Measurements from ENCODE around the gene POP7.
A peak's percentile ranks its signal among the peaks of the same experiment; 100 is the strongest.
"Not testable (repeated sequence)": the region's sequence is repeated elsewhere in the genome, so short reads cannot be mapped to it uniquely, and the experiment has no call there.

The POP7 gene

DNA sequence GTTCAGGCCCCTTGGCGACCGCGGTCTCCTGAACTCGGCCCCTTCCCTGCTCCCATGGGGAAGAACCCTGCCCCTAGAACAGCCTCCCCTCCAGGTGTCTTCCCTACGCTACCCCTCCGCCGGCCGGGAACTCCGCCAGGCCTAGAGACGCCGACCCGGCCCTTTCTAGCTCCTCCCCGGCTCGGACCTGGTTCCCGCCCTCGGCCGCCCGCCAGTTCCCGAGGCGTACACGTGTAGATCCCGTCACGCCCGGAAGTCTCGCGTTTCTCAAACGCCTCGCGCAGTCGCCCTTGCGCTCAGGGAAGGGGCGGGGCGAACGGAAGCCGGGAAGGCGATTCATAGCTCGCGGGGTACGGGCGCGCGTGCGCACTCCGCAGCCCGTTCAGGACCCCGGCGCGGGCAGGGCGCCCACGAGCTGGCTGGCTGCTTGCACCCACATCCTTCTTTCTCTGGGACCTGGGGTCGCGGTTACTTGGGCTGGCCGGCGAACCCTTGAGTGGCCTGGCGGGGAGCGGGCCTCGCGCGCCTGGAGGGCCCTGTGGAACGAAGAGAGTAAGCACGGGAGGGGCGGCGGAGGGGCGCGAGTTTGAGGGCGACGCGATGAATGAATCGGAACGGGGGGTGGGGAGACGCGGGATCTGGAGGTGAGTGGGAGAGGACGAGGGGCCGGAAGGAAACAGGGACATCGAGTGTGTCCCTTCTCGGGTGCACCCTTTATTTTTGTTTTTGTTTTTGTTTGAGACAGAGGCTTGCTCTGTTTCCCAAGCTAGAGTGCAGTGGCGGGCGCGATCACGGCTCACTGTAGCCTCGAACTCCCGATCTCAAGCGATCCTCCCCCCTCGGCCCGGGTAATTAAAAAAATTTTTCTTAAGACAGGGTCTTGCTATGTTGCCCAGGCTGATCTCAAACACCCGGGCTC lies at the start of gene POP7:
TSS of gene POP7 (plus strand) at position 369 of the 919 bp plus-strand sequence. CDS start 710 bp downstream, outside the sequence.
- peak; percentile 98 for DNase-seq

DNA sequence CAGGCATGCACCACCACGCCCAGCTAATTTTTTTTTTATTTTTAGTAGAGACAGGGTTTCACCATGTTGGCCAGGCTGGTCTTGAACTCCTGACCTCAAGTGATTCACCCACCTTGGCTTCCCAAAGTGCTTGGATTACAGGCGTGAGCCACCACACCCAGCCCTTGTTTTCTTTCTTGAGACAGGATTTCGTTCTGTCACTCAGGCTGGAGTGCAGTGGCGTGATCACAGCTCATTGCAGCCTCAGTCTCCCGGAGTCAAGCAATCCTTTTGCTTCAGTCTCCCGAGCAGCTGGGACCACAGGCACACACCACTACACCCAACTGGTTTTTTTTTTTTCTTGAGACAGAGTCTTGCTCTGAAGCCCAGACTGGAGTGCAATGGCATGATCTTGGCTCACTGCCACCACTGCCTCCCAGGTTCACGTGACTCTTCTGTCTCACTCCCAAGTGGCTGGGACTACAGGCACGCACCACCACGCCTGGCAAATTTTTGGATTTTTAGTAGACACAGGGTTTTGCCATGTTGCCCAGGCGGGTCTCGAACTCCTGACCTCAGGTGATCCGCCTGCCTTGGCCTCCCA lies 43.6 kb upstream of the POP7 start:
- not testable (repeated sequence) for DNase-seq

DNA sequence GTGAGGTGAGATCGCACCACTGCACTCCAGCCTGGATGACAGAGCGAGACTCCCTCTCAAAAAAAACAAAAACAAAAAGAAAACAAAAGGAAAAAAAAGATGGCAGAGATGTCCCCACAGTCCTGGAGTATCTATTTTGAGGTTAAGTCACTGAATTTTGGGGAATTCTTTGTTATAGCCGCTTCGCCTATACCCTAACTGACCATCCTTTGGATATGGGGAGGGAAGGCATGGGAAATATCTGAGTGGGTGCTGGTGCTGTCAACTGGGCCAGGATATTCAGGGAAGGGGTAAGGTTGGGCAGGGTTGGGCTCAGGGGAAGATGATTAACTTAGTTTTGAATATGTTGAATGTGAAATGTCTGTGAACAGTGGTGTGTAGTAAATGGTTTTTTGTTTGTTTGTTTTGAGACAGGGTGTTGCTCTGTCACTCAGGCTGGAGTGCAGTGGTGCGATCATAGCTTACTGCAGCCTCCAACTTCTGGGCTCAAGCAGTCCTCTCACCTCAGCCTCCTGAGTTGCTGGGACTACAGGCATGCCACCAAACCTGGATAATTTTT lies 40.7 kb upstream of the POP7 start:
- no peak for DNase-seq

DNA sequence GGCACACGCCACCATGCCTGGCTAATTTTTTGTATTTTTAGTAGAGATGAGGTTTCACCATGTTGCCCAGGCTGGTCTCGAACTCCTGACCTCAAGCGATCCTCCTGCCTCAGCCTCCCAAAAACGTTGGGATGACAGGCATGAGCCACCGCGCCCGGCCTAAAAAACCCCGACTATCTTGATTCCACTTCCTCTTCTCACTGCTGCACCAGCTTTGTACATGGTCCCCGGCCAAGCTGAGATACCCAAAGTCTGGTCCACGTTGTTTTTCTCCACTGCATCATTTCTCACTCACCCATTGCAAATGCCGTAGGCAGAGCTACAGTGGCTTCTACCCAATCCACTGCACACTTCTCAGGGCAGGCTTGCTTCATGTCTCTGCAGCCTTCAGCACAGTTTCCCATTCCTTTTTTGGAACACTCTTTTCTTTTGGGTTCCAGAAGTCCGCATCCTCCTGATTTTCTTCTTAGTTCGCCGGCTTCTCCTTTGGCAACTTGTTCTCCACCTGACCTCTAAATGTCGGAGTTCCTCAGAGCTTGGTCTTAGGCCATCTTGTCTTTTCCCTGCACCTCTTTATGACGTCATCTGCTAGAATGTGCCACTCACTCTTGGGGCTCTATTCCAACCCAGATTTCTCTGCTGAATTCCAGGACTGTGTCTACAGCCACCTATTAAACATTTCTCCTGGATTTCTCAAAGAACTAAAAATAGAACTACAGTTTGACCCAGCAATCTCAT lies 38.4 kb upstream of the POP7 start:
- no peak for DNase-seq

DNA sequence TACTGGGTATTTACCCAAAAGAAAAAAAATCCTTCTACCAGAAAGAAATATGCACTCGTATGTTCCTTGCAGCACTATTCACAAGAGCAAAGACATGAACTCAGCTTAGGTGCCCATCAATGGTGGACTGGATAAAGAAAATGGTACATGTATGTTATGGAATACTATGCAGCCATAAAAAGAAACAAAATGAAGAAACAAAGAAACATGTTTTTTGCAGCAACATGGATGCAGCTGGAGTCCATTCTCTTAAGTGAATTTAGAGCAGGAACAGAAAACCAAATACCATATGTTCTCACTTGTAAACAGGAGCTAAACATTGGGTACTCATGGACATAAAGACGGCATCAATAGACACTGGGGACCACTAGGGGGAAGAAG lies 37.9 kb upstream of the POP7 start:
- no peak for DNase-seq

DNA sequence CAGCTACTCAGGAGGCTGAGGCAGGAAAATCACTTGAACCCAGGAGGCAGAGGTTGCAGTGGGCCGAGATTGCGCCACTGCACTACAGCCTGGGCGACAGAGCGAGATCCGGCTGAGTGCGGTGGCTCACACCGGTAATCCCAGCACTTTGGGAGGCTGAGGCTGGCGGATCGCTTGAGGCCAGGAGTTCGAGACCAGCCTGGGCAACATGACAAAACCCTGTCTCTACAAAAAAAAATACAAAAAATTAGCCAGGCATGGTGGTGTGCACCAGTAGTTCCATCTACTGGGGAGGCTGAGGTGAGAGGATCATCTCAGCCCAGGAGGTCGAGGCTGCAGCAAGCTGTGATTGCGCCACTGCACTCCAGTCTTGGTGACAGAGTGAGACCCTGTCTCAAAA lies 36.8 kb upstream of the POP7 start:
- not testable (repeated sequence) for DNase-seq

DNA sequence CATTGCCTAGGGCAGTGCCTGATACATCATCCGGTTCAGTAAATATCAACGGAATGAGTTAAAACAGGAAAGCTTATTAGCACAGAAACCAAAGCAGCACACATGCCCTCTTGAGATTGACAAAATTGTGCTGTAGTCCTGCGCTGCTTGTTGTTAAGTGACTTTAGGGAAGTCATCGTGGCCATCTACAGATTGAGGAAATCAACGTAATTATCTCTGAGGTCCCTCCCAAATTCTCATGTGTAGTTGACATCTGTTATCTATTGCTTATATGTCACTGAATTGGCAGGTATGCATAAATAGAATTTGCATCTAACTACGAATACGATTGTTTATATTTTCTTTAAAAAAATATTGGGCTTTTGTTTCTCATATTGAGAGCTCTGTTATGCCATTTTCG lies 35.8 kb upstream of the POP7 start:
- DNase-seq = no peak

DNA sequence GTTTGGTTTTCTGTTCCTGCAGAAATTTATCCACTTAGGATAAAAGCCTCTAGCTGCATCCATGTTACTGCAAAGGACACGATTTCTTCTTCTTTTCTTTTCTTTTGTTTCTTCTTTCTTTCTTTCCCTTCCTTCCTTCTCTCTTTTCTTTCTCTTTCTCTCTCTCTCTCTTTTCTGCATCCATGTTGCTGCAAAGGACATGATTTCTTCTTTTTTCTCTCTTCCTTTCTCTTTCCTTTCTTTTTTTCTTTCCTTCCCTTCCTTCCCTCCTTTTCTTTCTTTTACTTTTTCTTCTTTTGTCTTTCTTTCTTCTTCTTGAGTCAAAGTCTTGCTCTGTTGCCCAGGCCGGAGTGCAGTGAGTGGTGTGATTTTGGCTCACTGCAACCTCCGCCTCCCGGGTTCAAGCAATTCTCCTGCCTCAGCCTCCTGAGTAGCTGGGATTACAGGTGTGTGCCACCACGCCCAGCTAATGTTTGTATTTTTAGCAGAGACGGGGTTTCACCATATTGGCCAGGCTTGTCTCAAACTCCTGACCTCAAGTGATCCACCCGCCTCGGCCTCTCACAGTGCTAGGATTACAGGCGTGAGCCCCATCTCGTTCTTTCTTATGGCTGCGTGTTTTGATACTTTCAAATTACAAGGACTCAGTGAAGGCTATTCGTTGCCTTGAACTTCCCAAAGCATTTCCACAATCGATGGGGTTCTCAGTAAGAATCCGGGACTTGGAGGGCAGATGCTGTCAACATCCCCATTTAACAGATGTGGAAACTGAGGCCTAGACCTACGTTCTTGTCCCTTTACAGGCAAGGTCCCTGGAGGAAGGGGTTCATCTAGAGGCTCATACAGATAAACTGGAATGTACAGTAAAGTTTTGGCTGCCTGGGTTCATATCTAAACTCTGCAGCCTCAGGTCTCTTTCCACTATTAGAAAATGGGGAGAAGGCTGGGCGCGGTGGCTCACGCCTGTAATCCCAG lies 34.3 kb upstream of the POP7 start:
- DNase-seq = no peak

DNA sequence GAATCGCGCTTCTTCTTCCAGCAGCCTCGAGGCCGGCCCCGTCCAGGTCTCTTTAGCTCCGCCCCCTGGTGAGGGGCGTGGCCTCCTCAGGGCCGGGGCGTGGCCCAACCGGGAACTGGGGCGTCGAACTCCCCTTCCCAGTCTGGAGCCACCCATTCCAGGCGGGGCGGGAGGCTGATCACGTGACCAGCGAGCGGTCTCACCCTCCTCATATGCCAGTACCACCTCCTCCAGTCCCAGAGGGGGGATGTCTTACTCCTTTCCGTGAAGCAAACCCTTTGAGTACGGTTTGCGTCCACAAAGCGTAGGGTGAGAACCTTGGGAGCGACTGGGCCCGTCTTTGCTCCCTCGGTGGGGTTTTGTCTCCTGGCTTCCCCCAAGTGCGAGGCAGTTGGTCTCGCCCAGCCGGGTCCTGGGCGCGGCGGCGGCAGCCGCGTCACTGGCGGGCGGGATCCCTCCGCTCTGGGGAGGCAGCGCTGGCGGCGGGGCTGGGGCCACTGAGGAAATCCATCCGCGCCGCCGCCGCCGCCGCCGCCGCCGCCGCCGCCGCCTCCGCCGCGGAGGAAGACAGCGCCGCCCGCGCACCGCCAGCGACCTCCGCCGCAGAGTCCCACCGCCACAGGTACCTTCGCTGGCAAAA lies 32.5 kb upstream of the POP7 start, which contains the start of gene GNB2:
TSS of gene GNB2 (plus strand) at position 439 of the 640 bp plus-strand sequence. CDS start 2,526 bp downstream, outside the sequence.
- peak; percentile 99 for DNase-seq

DNA sequence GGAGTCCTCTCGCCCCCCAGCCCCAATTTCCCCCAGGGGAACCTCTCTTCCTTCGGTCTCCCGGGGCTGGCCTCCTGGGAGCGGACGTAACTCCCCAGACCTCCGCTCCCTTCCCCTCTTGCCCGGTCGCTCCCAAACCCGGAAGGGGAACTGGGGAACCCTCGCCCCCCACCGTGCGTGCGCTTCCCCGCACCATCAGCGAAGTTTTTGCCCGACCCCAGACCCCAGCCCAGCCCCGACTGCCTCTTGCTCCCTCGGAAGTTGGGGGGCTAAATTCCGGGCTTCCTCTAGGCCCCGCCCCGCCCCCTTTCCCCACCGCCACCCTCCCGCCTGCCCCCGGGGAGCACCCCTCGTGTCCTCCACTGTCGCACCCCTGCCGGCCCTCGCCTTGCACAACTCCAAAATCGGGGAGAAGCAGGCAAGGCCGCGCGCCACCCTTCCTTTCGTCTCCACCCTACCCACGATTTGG lies 31.9 kb upstream of the POP7 start:
- peak; percentile 61 for DNase-seq

DNA sequence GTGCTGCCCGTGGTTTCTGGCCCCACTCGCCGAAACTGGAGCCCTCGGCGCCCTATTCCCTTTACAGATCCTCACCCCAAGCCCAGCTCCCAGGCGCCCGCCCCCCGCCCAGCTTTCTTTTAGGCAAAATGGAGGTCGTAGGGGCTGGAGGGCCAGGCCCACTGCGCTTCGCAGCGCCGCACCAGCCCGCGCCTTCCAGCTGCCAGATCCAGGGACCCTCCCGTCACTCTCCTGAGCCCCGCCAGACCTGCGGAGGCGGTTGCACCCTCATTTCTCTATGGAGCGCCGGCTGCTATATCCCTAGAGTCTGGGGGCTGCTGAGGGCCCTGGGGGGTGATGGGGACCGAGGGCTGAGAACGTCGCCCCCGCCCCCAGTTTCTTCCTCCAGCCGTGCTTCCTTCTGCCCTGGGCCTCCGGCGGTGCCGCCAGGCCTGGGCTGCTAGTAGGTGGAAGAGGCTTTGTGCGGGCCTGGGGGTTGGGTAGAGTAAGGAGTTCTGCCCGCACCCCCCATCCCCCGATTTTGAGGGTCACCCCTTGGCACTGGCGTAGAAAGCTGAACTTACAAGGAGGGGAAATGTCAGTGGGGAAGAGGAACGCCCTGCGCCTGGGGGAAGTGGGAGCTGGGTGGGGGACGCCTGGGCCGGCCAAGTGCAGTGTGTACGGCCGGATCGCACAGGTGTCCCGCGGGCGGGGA lies 31.4 kb upstream of the POP7 start:
- no peak for DNase-seq

DNA sequence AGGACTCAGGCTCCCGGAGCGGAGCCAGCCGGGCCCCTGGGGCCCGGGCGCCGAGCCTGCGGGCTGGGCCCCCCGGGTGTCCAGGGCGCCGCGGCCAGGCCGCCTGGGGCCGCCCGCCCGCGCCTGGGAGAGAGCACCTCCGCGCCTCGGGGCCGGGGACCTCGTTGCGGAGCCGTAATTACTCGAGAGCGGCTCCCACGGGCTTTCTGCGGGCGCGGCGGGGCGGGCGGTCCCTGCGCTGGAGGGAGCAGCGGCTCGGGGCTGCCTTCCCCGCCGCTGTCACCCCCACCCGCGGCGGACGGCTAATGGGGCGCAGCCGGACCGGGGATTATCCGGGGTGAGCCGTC lies 30.8 kb upstream of the POP7 start:
- no peak for DNase-seq

DNA sequence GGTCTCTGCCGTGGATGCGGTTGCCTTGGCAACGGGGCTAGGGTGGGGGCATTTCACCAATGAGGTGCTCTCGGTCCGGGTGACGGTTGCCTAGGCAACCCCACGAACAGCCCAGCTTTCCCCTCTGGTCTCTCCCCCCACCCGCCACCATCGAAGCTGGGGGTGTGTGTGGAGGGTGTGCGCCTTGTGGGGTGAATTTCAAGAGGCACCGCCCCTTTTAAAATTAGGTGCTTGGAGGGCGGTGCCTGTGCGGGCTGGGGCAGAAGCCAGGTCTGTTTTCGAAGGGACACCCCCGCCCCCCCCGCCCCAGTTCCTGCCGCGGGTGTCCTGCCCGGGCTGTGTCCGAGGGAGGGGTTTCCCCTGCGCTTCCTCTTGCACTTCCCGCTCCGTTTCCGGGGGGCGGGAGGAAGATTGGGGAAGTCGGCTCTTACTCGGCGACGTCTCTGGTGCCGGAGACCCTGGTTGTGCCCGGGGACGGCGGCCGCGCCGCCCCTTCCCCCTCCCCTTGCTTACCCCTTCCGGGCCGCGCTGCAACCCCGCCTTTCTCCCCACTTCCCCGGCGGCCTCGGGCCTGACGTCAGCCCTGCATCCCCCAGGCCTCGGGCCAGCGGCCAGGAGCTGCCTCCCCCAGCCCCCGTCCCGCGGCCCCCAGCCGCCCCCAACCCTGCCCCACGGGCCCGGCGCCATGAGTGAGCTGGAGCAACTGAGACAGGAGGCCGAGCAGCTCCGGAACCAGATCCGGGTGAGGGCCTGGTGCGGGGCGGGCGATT lies 30.2 kb upstream of the POP7 start:
- peak; percentile 96 for DNase-seq

DNA sequence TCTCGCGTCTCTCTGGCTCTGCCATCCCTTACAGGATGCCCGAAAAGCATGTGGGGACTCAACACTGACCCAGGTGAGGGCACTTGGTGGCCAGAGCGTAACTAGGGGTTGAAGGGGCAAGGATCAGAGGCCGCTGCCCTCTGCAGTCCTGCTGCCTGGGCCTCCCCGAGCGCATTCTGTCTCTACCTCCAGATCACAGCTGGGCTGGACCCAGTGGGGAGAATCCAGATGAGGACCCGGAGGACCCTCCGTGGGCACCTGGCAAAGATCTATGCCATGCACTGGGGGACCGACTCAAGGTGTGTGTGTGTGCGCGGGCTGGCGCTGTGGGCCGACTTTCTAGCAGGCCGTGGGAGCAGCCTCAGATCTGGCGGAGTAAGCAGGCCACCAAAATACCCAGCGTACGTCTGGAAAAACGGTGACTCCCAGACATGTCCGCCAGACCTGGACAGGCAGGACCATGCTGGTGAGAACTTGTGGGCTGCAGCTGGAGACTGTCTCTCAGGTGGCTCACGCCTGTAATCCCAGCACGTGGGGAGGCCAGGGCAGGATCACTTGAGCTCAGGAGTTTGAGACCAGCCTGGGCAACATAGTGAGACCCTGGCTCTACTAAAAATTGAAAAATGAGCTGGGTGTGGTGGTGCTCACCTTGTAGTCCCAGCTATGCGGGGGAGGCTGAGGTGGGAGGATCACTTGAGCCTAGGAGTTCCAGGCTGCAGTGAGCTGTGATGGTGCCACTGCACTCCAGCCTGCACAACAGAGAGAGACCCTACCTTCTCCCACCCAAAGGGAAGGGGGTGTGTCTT lies 29.2 kb upstream of the POP7 start:
- DNase-seq = no peak

DNA sequence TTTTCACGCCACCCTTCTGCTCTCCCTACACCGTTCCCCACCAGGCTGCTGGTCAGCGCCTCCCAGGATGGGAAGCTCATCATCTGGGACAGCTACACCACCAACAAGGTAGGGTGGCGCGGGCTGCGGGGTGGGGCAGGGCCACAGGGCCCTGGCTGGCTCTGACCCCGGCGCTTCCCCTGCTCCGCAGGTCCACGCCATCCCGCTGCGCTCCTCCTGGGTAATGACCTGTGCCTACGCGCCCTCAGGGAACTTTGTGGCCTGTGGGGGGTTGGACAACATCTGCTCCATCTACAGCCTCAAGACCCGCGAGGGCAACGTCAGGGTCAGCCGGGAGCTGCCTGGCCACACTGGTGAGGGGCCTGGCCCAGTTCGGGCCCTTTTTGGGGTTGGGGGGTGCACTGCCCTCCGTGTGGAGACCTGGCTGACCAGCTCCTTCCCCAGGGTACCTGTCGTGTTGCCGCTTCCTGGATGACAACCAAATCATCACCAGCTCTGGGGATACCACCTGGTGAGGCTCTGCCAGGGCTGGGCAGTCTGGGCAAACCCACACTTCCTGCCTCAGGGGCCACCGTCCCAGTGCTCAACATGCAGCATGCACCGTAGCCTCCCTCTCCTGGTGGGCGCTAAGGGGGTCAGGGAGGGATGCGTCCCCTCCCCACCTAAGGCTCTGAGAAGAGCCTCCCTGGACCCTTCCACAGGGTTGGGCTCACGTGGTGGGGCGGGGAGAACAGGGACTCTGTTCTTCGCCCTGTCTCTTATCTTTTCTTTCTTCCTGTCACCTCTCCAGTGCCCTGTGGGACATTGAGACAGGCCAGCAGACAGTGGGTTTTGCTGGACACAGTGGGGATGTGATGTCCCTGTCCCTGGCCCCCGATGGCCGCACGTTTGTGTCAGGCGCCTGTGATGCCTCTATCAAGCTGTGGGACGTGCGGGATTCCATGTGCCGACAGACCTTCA lies 28.3 kb upstream of the POP7 start:
- no peak for DNase-seq

DNA sequence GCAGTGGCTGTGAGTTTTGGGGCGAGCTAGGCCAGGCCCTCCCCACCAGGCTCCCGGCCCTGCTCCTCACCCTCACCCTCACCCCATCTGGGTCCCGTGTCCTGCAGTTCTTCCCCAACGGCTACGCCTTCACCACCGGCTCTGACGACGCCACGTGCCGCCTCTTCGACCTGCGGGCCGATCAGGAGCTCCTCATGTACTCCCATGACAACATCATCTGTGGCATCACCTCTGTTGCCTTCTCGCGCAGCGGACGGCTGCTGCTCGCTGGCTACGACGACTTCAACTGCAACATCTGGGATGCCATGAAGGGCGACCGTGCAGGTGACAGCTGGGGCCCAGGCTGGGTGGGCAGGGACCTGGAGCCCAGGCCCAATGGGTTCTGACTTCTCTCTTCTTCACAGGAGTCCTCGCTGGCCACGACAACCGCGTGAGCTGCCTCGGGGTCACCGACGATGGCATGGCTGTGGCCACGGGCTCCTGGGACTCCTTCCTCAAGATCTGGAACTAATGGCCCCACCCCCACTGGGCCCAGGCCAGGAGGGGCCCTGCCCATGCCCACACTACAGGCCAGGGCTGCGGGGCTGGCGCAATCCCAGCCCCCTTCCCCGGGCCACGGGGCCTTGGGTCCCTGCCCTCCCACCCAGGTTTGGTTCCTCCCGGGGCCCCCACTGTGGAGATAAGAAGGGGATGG lies 27.5 kb upstream of the POP7 start:
- DNase-seq = no peak

Measured in CD4-positive, alpha-beta T cell treated with Interleukin-21 for 1 hour (primary cell).